Stimulated activated effector memory CD8-positive, alpha-beta T cell treated with anti-CD3 and anti-CD28 coated beads, Interleukin-12 subunit alpha, Interleukin-12 subunit beta, amount 100 ng/mL, for 72 hours (primary cell): ENCODE measurements around the gene ME2.
"Not testable (repeated sequence)": the region's sequence is repeated elsewhere in the genome, so short reads cannot be mapped to it uniquely, and the experiment has no call there.

ENCODE experiments used
- ATAC-seq: fragments of 150-1000 bp; cut with Tn5 transposase; 2 replicates; pipeline ENCODE4 v1.10.0; 2021
- DNase-seq, 2 donors: peaks; one replicate each; pipeline ENCODE4 v3.0.0; 2021 to 2022; ENCODE audit warnings: low spot score in 2 of 2
- H3K27ac Mint-ChIP-seq: one replicate; pipeline ENCODE4 v1.8.0; 2022; ENCODE audit warnings: mild to moderate bottlenecking, mixed read lengths
- H3K36me3 Mint-ChIP-seq: one replicate; pipeline ENCODE4 v1.8.0; 2022; ENCODE audit warnings: mild to moderate bottlenecking, mixed read lengths
- H3K4me1 Mint-ChIP-seq: one replicate; pipeline ENCODE4 v1.8.0; 2022; ENCODE audit warnings: mixed read lengths
- H3K4me3 Mint-ChIP-seq: one replicate; pipeline ENCODE4 v1.8.0; 2022; ENCODE audit warnings: mild to moderate bottlenecking, mixed read lengths
- H3K9me3 Mint-ChIP-seq: one replicate; pipeline ENCODE4 v1.8.0; 2022; ENCODE audit warnings: mixed read lengths

The ME2 gene

GRCh38 chr18:50878345-50879301 lies at the start of gene ME2:
ME2 (plus strand) TSS chr18:50879118; CDS start chr18:50895821, 16,703 bp downstream.
- peak; percentile 96 for ATAC-seq
- Mint-ChIP-seq H3K4me3 (peak within 1 kb of the TSS; percentile 92), H3K9me3 (no peaks in the 10 kb centered on the region), H3K36me3 (peaks cover 18% of the 10 kb centered on the region), H3K4me1 (peaks cover 21% of the 10 kb centered on the region), H3K27ac (peak within 1 kb of the TSS; percentile 97)
- peak; percentile 98 for DNase-seq

- no peak overlapping the region for H3K27ac Mint-ChIP-seq
- no peaks in the 10 kb centered on the region for H3K36me3 Mint-ChIP-seq
- no peak overlapping the region for H3K4me3 Mint-ChIP-seq
- no peaks in the 10 kb centered on the region for H3K9me3 Mint-ChIP-seq
- DNase-seq (no peak), ATAC-seq (no peak)
- no peaks in the 10 kb centered on the region for H3K4me1 Mint-ChIP-seq
Measured at GRCh38 chr18:50829644-50830043, 49.3 kb upstream of the ME2 start.

GRCh38 chr18:50830544-50830943 lies 48.4 kb upstream of the ME2 start:
- no peaks in the 10 kb centered on the region for H3K36me3 Mint-ChIP-seq
- H3K9me3 Mint-ChIP-seq: no peaks in the 10 kb centered on the region
- no peak for DNase-seq
- ATAC-seq: no peak
- no peak overlapping the region for H3K27ac Mint-ChIP-seq
- H3K4me3 Mint-ChIP-seq: no peak overlapping the region
- H3K4me1 Mint-ChIP-seq: no peaks in the 10 kb centered on the region

GRCh38 chr18:50832754-50833153 lies 46.2 kb upstream of the ME2 start:
- H3K4me1 Mint-ChIP-seq: peaks cover 5% of the 10 kb centered on the region
- ATAC-seq (no peak), DNase-seq (no peak)
- H3K27ac Mint-ChIP-seq: no peak overlapping the region
- no peaks in the 10 kb centered on the region for H3K9me3 Mint-ChIP-seq
- no peaks in the 10 kb centered on the region for H3K36me3 Mint-ChIP-seq
- no peak overlapping the region for H3K4me3 Mint-ChIP-seq

- not testable (repeated sequence) for DNase-seq, H3K27ac Mint-ChIP-seq, H3K4me3 Mint-ChIP-seq, ATAC-seq, H3K36me3 Mint-ChIP-seq, H3K4me1 Mint-ChIP-seq, H3K9me3 Mint-ChIP-seq
Measured at GRCh38 chr18:50833496-50833895, 45.4 kb upstream of the ME2 start.

- H3K36me3 Mint-ChIP-seq: no peaks in the 10 kb centered on the region
- peaks cover 5% of the 10 kb centered on the region for H3K4me1 Mint-ChIP-seq
- H3K4me3 Mint-ChIP-seq: no peak overlapping the region
- ATAC-seq: no peak
- H3K27ac Mint-ChIP-seq: no peak overlapping the region
- no peak for DNase-seq
- H3K9me3 Mint-ChIP-seq: no peaks in the 10 kb centered on the region
Measured at GRCh38 chr18:50836521-50836957, 42.4 kb upstream of the ME2 start.

- Mint-ChIP-seq H3K36me3 (no peaks in the 10 kb centered on the region), H3K27ac (no peak overlapping the region), H3K4me3 (no peak overlapping the region), H3K9me3 (no peaks in the 10 kb centered on the region), H3K4me1 (peaks cover 5% of the 10 kb centered on the region)
- ATAC-seq (peak; percentile 24), DNase-seq (no peak)
Measured at GRCh38 chr18:50839341-50839740, 39.6 kb upstream of the ME2 start.

GRCh38 chr18:50839996-50840395 lies 38.9 kb upstream of the ME2 start:
- DNase-seq: no peak
- Mint-ChIP-seq H3K36me3 (no peaks in the 10 kb centered on the region), H3K9me3 (no peaks in the 10 kb centered on the region), H3K4me1 (peaks cover 5% of the 10 kb centered on the region), H3K27ac (no peak overlapping the region), H3K4me3 (no peak overlapping the region)
- no peak for ATAC-seq

- no peak overlapping the region for H3K4me3 Mint-ChIP-seq
Measured at GRCh38 chr18:50842846-50843245, 36.1 kb upstream of the ME2 start.

GRCh38 chr18:50844554-50844953 lies 34.4 kb upstream of the ME2 start:
- no peak overlapping the region for H3K27ac Mint-ChIP-seq
- no peaks in the 10 kb centered on the region for H3K36me3 Mint-ChIP-seq
- no peaks in the 10 kb centered on the region for H3K4me1 Mint-ChIP-seq
- no peak overlapping the region for H3K4me3 Mint-ChIP-seq
- H3K9me3 Mint-ChIP-seq: no peaks in the 10 kb centered on the region
- ATAC-seq (no peak), DNase-seq (no peak)

More at GRCh38 chr18:50842846-50843245, 36.1 kb upstream of the ME2 start:
- DNase-seq (no peak), ATAC-seq (no peak)
- Mint-ChIP-seq H3K9me3 (no peaks in the 10 kb centered on the region), H3K27ac (no peak overlapping the region), H3K4me1 (no peaks in the 10 kb centered on the region), H3K36me3 (no peaks in the 10 kb centered on the region)

- Mint-ChIP-seq H3K4me3 (no peak overlapping the region), H3K36me3 (no peaks in the 10 kb centered on the region), H3K9me3 (no peaks in the 10 kb centered on the region), H3K27ac (no peak overlapping the region), H3K4me1 (no peaks in the 10 kb centered on the region)
- DNase-seq (no peak), ATAC-seq (no peak)
Measured at GRCh38 chr18:50844960-50845359, 34.0 kb upstream of the ME2 start.

- Mint-ChIP-seq H3K4me3 (no peak overlapping the region), H3K27ac (no peak overlapping the region)
Measured at GRCh38 chr18:50847192-50847591, 31.7 kb upstream of the ME2 start.

GRCh38 chr18:50848061-50848551 lies 30.8 kb upstream of the ME2 start:
- Mint-ChIP-seq H3K36me3 (no peaks in the 10 kb centered on the region), H3K27ac (no peak overlapping the region), H3K4me3 (no peak overlapping the region), H3K9me3 (no peaks in the 10 kb centered on the region), H3K4me1 (no peaks in the 10 kb centered on the region)
- DNase-seq (no peak), ATAC-seq (no peak)

More at GRCh38 chr18:50847192-50847591, 31.7 kb upstream of the ME2 start:
- no peaks in the 10 kb centered on the region for H3K9me3 Mint-ChIP-seq
- no peak for DNase-seq
- no peaks in the 10 kb centered on the region for H3K36me3 Mint-ChIP-seq
- no peaks in the 10 kb centered on the region for H3K4me1 Mint-ChIP-seq
- no peak for ATAC-seq

GRCh38 chr18:50848991-50849390 lies 29.9 kb upstream of the ME2 start:
- Mint-ChIP-seq H3K4me3 (no peak overlapping the region), H3K9me3 (no peaks in the 10 kb centered on the region), H3K4me1 (no peaks in the 10 kb centered on the region), H3K27ac (no peak overlapping the region), H3K36me3 (no peaks in the 10 kb centered on the region)
- ATAC-seq (no peak), DNase-seq (no peak)

- H3K4me1 Mint-ChIP-seq: no peaks in the 10 kb centered on the region
- ATAC-seq (no peak), DNase-seq (no peak)
- H3K36me3 Mint-ChIP-seq: no peaks in the 10 kb centered on the region
- no peak overlapping the region for H3K27ac Mint-ChIP-seq
- no peaks in the 10 kb centered on the region for H3K9me3 Mint-ChIP-seq
- H3K4me3 Mint-ChIP-seq: no peak overlapping the region
Measured at GRCh38 chr18:50849419-50849821, 29.5 kb upstream of the ME2 start.
